Stimulated activated CD8-positive, alpha-beta memory T cell treated with anti-CD3 and anti-CD28 coated beads, Interleukin-12 subunit alpha, Interleukin-12 subunit beta, amount 100 ng/mL, for 24 hours (primary cell): ENCODE measurements around the gene NTF3.
"Not testable (repeated sequence)": the region's sequence is repeated elsewhere in the genome, so short reads cannot be mapped to it uniquely, and the experiment has no call there.

Experiments
- DNase-seq: peaks from one replicate; pipeline ENCODE4 v3.0.0-alpha.2; 2020; ENCODE audit errors: extremely low read depth

The NTF3 gene

GRCh38 chr12:5534426-5535199 is 102.7 kb downstream of the NTF3 start:
- no peak for DNase-seq

GRCh38 chr12:5535541-5535940 is 103.6 kb downstream of the NTF3 start:
- no peak for DNase-seq

GRCh38 chr12:5537026-5537615 is 105.2 kb downstream of the NTF3 start:
- DNase-seq, result not testable (repeated sequence)

DNA sequence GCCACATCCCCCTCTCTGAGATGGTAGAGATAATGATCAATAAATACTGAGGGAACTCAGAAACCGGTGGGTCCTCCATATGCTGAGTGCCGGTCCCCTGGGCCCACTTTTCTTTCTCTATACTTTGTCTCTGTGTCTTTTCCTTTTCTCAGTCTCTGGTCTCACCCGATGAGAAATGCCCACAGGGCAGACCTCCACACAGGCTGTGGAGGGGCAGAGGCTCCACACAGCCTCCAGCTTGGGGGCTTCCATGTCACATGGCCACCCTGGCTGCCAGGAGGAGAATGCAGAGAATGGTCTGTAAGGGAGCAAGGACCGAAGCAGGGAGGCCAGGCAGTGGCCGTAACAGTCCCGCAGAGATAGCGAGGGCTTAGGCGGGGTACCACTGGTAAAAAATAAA is 105.9 kb downstream of the NTF3 start:
- no peak for DNase-seq
